GM13976 (cell line): ENCODE measurements around the gene TMEM128.
"Not testable (repeated sequence)": the region's sequence is repeated elsewhere in the genome, so short reads cannot be mapped to it uniquely, and the experiment has no call there.

ENCODE experiments used
- DNase-seq: peaks from one replicate; pipeline ENCODE4 v3.0.0; 2012; ENCODE audit warnings: low spot score
- CTCF ChIP-seq: IDR thresholded peaks from 2 replicates; pipeline ENCODE4 v1.5.1; 2012; ENCODE audit warnings: borderline replicate concordance, mild to moderate bottlenecking; ENCODE audit not compliant: insufficient read depth; ENCODE audit errors: extremely low read depth, missing control alignments, control extremely low read depth
- in situ Hi-C: fragments of 300-500 bp; cut with MboI; formaldehyde crosslinking; loops from one replicate; pipeline ENCODE4 v1.12.0; 2022; ENCODE audit warnings: low sequenced_read_pairs, mixed read lengths, inconsistent platforms; ENCODE audit not compliant: unreplicated experiment

The TMEM128 gene

GRCh38 chr4:4225915-4226605, 22.0 kb downstream of the TMEM128 start:
- TF ChIP-seq CTCF = no peak
- no peak for DNase-seq
- in situ Hi-C loops = no loop called here

- TF ChIP-seq CTCF = no peak
- in situ Hi-C loops = no loop called here
- DNase-seq = no peak
These were observed 30.9 kb downstream of the TMEM128 start for GRCh38 chr4:4217113-4217512.

- in situ Hi-C loops = no loop called here
- TF ChIP-seq CTCF = no peak
- no peak for DNase-seq
These were observed 31.4 kb downstream of the TMEM128 start for GRCh38 chr4:4216648-4217047.

GRCh38 chr4:4213674-4214073, 34.3 kb downstream of the TMEM128 start:
- DNase-seq, in situ Hi-C loops: not testable (repeated sequence)

- no peak for DNase-seq
- in situ Hi-C loops = no loop called here
- TF ChIP-seq CTCF = no peak
These were observed 41.8 kb downstream of the TMEM128 start for GRCh38 chr4:4206204-4206603.

- in situ Hi-C loops = no loop called here
- no peak for TF ChIP-seq CTCF
- DNase-seq = no peak
These were observed 43.6 kb downstream of the TMEM128 start for GRCh38 chr4:4204401-4204745.

- in situ Hi-C loops = no loop called here
- no peak for DNase-seq
- TF ChIP-seq CTCF = no peak
These were observed 44.2 kb downstream of the TMEM128 start for GRCh38 chr4:4203688-4204400.
